PC-9 (cell line): ENCODE results near the gene TRIM7. TPM values are rescaled to one million over a fixed set of nuclear protein-coding genes. Genes with fewer than 3 reads are reported as not detected.

Source experiments
- BruUV-seq: library from RNA; stranded (reverse); fragments of 400-500 nt; replicated peaks from 2 replicates; lab custom pipeline; 2021; lab: Mats Ljungman, UMichigan
- CTCF ChIA-PET: fragments of 300-600 bp; sonication (Branson Sonifier 250); formaldehyde crosslinking; loops from one replicate; lab custom pipeline; 2022; ENCODE audit warnings: antibody characterized with exemption; lab: Charles Lee
- POLR2A ChIA-PET: fragments of 300-600 bp; sonication (Branson Sonifier 250); formaldehyde crosslinking; loops from one replicate; lab custom pipeline; 2022; ENCODE audit warnings: antibody characterized with exemption; ENCODE audit not compliant: unreplicated experiment; lab: Charles Lee
- DNase-seq, 2 experiments: peaks; one replicate each; pipeline versions ENCODE4 v3.0.0 to v3.0.0-alpha.2; 2015 to 2022; ENCODE audit warnings: mixed read lengths in 1 of 2
- H2AFZ ChIP-seq: fragments of 200-600 bp; sonication (generic); 2 replicates; pipeline ENCODE4 v1.8.1; 2017; ENCODE audit warnings: antibody characterized with exemption
- H3F3A ChIP-seq: fragments of 200-600 bp; sonication (generic); 2 replicates; pipeline ENCODE4 v1.8.1; 2017; ENCODE audit warnings: antibody characterized with exemption, mild to moderate bottlenecking, low read depth; ENCODE audit not compliant: insufficient read depth
- H3K27ac ChIP-seq: fragments of 200-600 bp; sonication (generic); 2 replicates; pipeline ENCODE4 v1.6.1; 2016; ENCODE audit warnings: mixed run types
- H3K27me3 ChIP-seq: fragments of 200-600 bp; sonication (generic); 2 replicates; pipeline ENCODE4 v1.6.1; 2016; ENCODE audit warnings: low read depth, mixed run types; ENCODE audit not compliant: insufficient read depth
- H3K36me3 ChIP-seq: fragments of 200-600 bp; sonication (generic); 2 replicates; pipeline ENCODE4 v1.6.1; 2016; ENCODE audit warnings: low read depth, mixed run types
- H3K4me1 ChIP-seq: fragments of 200-600 bp; sonication (generic); replicated peaks from 2 replicates; pipeline ENCODE4 v1.6.1; 2016; ENCODE audit warnings: mixed run types; ENCODE audit not compliant: insufficient read depth
- H3K4me2 ChIP-seq: fragments of 200-600 bp; sonication (generic); 2 replicates; pipeline ENCODE4 v1.6.1; 2017; ENCODE audit warnings: mixed run types
- H3K4me3 ChIP-seq: fragments of 200-600 bp; sonication (generic); 2 replicates; pipeline ENCODE4 v1.6.1; 2016; ENCODE audit warnings: mixed run types
- H3K79me2 ChIP-seq: fragments of 200-600 bp; sonication (generic); 2 replicates; pipeline ENCODE4 v1.6.1; 2017; ENCODE audit warnings: low read depth, mixed run types
- H3K9me2 ChIP-seq: fragments of 200-600 bp; sonication (generic); 2 replicates; pipeline ENCODE4 v1.8.1; 2017; ENCODE audit warnings: mild to moderate bottlenecking; ENCODE audit not compliant: insufficient read depth
- H3K9me3 ChIP-seq: fragments of 200-600 bp; sonication (generic); 2 replicates; pipeline ENCODE4 v1.8.1; 2016; ENCODE audit warnings: low read depth; ENCODE audit not compliant: insufficient read depth
- H4K20me1 ChIP-seq: fragments of 200-600 bp; sonication (generic); 2 replicates; pipeline ENCODE4 v1.8.1; 2017; ENCODE audit not compliant: insufficient read depth
- EZH2 ChIP-seq: fragments of 200-600 bp; sonication (generic); IDR thresholded peaks from 2 replicates; pipeline ENCODE4 v1.8.0; 2017; ENCODE audit warnings: antibody characterized with exemption, low read depth
- intact Hi-C: fragments of 100-400 bp; cut with micrococcal nuclease; formaldehyde crosslinking; loops from one replicate; pipeline ENCODE4 v1.10.0; 2022; ENCODE audit not compliant: unreplicated experiment
- total RNA-seq: library from RNA; stranded (reverse); gene quantifications from 2 replicates; pipeline ENCODE4 v1.2.3, GENCODE V29; 2021
- TF ChIP-seq, protein P1 (sequence below): fragments of 200-600 bp; sonication (generic); conservative IDR thresholded peaks from 2 replicates; pipeline ENCODE4 v1.6.1; 2017; ENCODE audit warnings: mixed run types, antibody characterized with exemption, mild to moderate bottlenecking, moderate library complexity

Gene TRIM7
- total RNA-seq, 1 experiment from 2014 or later = 9.2 TPM

DNA sequence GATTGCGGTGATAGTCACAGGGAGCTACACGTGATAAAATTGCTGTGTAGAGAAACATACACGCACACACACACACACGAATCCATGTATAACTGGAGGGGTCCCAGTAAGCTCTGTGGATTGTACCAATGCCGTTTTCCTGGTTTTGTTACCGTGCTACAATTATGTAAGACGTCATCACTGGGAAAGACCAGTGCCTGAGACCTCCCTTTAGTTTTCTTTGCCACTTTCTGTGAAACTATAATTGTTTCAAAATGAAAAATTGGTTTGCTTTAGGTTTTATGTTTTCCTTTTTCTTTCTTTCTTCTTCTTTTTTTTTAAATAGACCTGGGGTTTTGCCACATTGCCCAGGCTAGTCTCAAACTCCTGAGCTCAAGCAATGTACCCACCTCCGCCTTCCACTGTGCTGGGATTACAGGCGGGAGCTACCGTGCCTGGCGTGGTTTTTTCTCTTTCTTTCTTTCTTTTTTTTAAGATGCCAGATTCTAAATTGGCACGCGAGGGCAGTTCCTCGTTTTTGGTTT is 36.3 kb downstream of the TRIM7 start:
- TF ChIP-seq, protein P1, sequence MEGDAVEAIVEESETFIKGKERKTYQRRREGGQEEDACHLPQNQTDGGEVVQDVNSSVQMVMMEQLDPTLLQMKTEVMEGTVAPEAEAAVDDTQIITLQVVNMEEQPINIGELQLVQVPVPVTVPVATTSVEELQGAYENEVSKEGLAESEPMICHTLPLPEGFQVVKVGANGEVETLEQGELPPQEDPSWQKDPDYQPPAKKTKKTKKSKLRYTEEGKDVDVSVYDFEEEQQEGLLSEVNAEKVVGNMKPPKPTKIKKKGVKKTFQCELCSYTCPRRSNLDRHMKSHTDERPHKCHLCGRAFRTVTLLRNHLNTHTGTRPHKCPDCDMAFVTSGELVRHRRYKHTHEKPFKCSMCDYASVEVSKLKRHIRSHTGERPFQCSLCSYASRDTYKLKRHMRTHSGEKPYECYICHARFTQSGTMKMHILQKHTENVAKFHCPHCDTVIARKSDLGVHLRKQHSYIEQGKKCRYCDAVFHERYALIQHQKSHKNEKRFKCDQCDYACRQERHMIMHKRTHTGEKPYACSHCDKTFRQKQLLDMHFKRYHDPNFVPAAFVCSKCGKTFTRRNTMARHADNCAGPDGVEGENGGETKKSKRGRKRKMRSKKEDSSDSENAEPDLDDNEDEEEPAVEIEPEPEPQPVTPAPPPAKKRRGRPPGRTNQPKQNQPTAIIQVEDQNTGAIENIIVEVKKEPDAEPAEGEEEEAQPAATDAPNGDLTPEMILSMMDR = no peak
- no peak for TF ChIP-seq EZH2

DNA sequence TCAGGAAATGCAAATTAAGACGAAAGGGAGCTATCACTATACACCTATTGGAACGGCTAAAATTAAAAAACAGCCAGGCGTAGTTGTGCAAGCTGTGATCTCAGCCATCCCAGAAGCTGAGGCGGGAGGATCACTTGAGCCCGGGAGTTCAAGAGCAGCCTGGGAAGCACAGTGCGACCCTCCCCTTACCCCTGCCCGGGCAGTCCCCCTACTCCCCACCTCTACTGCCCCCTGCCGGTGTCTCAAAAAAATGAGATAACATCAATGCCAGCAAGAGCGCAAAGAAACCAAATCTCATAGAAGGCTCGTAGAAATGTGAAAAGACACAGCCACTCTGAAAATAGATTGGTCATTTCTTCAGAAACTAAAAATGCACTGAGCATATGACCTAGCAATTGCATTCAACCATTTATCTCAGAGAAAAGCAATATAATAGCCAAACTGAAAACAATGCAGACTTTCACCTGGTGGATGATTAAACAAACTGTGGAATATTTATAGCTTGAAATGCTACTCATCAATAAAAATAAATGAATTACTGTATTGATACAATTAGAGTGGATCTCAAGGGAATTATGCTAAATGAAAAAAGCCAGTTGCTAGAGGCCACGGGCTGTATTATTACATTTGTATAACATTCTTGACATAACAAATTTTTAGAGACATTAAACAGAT is 37.0 kb downstream of the TRIM7 start:
- Histone ChIP-seq H3F3A (no peaks in the 10 kb centered on the region), H3K27me3 (no peaks in the 10 kb centered on the region), H4K20me1 (no peaks in the 10 kb centered on the region), H3K27ac (no peak overlapping the region), H3K4me1 (0 out of 2 replicates have a peak, but pooled peaks cover 5% of the 10 kb centered on the region), H3K4me3 (no peak overlapping the region), H2AFZ (no peak overlapping the region), H3K36me3 (no peaks in the 10 kb centered on the region), H3K9me3 (no peaks in the 10 kb centered on the region), H3K4me2 (no peak overlapping the region), H3K79me2 (no peaks in the 10 kb centered on the region), H3K9me2 (no peaks in the 10 kb centered on the region)
- TF ChIP-seq, protein P1 = no peak
- no peak for TF ChIP-seq EZH2
- intact Hi-C loops = no loop called here
- ChIA-PET CTCF (no interaction called here), POLR2A (no interaction called here)
- no TSS peak for BruUV-seq
- no peak for DNase-seq

More for the DNA sequence above, 36.3 kb downstream of the TRIM7 start:
- H3K9me2 ChIP-seq = no peaks in the 10 kb centered on the region
- 0 out of 2 replicates have a peak, but pooled peaks cover under 1% of the 10 kb centered on the region for H3K4me1 ChIP-seq
- no peaks in the 10 kb centered on the region for H3K36me3 ChIP-seq
- intact Hi-C loops = no loop called here
- no peaks in the 10 kb centered on the region for H3F3A ChIP-seq
- H3K27me3 ChIP-seq = no peaks in the 10 kb centered on the region
- H3K4me3 ChIP-seq = no peak overlapping the region
- no peak overlapping the region for H3K27ac ChIP-seq
- DNase-seq = no peak
- H3K9me3 ChIP-seq = no peaks in the 10 kb centered on the region
- POLR2A ChIA-PET = no interaction called here
- H2AFZ ChIP-seq = no peak overlapping the region
- H3K4me2 ChIP-seq = no peak overlapping the region
- CTCF ChIA-PET = no interaction called here
- H4K20me1 ChIP-seq = no peaks in the 10 kb centered on the region
- no peaks in the 10 kb centered on the region for H3K79me2 ChIP-seq
- no TSS peak for BruUV-seq

DNA sequence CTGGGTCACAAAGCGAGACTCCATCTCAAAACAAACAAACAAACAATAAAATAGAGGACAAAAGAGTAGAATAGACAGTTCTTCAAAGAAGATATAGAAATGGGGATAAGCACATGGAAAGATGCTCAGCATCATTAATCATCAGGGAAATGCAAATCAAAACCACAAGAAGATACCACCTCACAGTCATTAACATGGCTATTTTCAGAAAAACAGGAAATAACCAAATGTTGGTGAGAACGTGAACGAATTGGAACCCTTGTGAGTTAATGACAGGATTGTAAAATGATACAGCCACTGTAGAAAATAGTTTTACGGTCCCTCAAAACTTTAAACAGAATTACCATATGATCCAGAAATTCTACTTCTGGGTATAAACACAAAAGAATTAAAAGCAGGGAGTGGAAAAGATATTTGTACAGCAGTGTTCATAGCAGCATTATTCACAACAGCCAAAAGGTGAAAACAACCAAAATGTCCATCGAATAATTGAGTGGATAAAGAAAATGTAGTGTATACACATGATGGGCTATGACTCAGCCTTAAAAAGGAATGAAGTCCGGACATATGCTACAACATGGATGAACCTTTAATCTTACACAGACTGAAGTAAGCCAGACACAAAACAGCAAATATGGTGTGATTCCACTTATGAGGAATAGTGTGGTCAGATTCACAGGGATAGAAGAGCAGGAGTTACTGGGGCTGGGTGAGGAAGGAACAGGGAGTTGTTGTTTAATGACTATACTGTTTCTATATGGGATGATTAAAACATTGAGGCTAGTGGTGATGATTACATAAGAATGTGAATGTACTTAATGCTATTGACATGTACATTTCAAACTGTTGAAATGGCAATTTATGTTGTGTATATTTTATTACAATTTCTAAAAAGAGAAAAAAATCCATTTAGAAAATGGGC is 37.9 kb downstream of the TRIM7 start:
- no peak for DNase-seq
- Histone ChIP-seq H3K4me1 (0 out of 2 replicates have a peak, but pooled peaks cover 5% of the 10 kb centered on the region), H3F3A (peaks cover 1% of the 10 kb centered on the region; the same call in 1 of the 2 replicates), H2AFZ (no peak overlapping the region), H3K4me2 (no peak overlapping the region), H3K9me3 (no peaks in the 10 kb centered on the region), H3K9me2 (no peaks in the 10 kb centered on the region), H3K27ac (no peak overlapping the region), H4K20me1 (no peaks in the 10 kb centered on the region), H3K36me3 (no peaks in the 10 kb centered on the region), H3K79me2 (no peaks in the 10 kb centered on the region), H3K4me3 (no peak overlapping the region), H3K27me3 (no peaks in the 10 kb centered on the region)
- ChIA-PET CTCF (no interaction called here), POLR2A (no interaction called here)
- no peak for TF ChIP-seq EZH2
- TF ChIP-seq, protein P1 = no peak
- BruUV-seq = no TSS peak
- intact Hi-C loops = no loop called here
